IPS-15b (cell line): Measurements from ENCODE around the gene TIAM2.

ENCODE experiments used
- H3K27me3 ChIP-seq: one replicate; pipeline ENCODE4 v1.6.1; 2013; ENCODE audit warnings: low read length; ENCODE audit not compliant: control insufficient read depth, insufficient read depth
- H3K36me3 ChIP-seq: one replicate; pipeline ENCODE4 v1.6.1; 2013; ENCODE audit warnings: low read length; ENCODE audit not compliant: control insufficient read depth, insufficient read depth
- H3K4me1 ChIP-seq: one replicate; pipeline ENCODE4 v1.6.1; 2013; ENCODE audit warnings: mild to moderate bottlenecking, low read length; ENCODE audit not compliant: control insufficient read depth, insufficient read depth
- H3K4me3 ChIP-seq: one replicate; pipeline ENCODE4 v1.5.1; 2013; ENCODE audit warnings: low read depth, low read length
- H3K9ac ChIP-seq: one replicate; pipeline ENCODE4 v1.6.1; 2013; ENCODE audit warnings: low read depth, mild to moderate bottlenecking, low read length
- H3K9me3 ChIP-seq: one replicate; pipeline ENCODE4 v1.6.1; 2013; ENCODE audit warnings: mild to moderate bottlenecking, low read length; ENCODE audit not compliant: control insufficient read depth, insufficient read depth

TIAM2 gene

DNA sequence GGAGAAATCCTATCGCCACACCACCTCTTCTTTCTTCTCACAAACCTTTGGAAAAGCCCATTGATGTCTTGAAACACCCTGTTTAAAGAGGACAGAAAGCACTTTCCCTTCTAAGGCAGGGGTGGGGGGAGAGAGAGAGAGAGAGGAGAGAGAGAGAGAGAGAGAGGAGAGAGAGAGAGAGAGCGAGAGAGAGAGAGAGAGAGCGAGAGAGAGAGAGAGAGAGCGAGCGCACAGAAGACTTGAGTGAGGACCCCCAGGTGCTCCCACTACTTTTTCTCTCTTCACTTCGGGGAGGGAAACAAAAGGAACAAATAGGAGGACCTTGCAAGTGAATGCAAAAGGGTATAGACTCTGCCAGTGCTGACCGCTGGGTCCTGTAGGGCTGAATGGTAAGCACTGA is 52.4 kb downstream of the TIAM2 start:
- Histone ChIP-seq H3K36me3 (no peaks in the 10 kb centered on the region), H3K4me3 (no peak overlapping the region), H3K27me3 (no peaks in the 10 kb centered on the region), H3K4me1 (peaks cover 5% of the 10 kb centered on the region), H3K9ac (no peak overlapping the region), H3K9me3 (no peaks in the 10 kb centered on the region)

DNA sequence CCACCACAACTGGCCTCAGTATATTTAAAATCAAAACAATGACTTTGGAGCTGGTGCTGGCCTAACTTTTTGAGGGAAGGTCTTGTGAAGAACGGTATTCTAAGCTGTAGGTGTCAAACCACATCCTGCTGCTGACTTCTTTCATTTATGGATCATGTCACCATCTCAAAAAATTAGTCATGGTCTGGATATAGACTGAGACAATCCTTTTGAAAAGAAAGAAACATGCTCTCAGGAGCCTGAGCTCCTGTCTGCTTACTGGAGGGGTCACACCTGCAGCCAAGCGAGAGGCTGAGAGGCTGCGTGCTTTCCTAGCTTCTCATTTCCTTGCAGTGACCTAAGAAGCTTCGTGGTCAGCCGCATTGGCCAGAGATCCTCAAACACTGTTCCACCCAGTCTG is 55.2 kb downstream of the TIAM2 start:
- H3K4me1 ChIP-seq, result no peaks in the 10 kb centered on the region

DNA sequence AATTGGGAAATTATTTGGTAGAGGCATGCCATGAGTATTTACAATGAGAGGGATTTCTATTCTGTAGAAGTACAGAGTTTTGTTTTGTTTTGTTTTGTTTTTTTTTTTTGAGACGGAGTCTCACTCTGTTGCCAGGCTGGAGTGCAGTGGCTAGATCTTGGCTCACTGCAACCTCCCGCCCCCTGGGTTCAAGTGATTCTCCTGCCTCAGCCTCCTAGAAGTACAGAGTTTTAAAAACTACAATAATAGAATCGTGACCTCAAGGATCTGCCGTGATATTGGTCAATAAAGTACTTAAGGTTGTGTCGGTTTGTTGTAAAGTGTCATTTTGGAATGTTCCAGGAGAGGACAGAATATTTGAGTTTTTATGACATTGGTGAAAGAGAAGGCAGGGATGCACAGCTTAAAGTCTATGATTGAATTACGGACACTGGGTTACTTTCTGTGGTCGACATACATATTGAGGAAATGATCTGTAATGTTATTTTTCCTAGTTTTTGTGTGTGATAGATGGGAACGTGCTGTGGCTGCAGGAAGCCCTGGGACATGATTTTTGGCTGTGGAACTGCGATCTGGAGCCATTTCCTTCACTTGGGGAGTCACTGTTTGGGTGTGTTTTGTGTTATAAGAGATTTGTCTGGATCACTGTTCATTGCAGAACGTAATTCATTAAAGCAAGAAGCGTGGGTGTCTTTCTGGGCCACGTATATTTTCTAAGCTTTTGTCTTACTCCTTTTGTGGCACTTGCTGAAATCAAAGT is 59.6 kb downstream of the TIAM2 start:
- no peaks in the 10 kb centered on the region for H3K36me3 ChIP-seq
- H3K4me3 ChIP-seq, result no peak overlapping the region
- H3K9ac ChIP-seq, result no peak overlapping the region
- H3K9me3 ChIP-seq, result no peaks in the 10 kb centered on the region
- H3K4me1 ChIP-seq, result no peaks in the 10 kb centered on the region
- H3K27me3 ChIP-seq, result no peaks in the 10 kb centered on the region

More for the DNA sequence above, 55.2 kb downstream of the TIAM2 start:
- no peaks in the 10 kb centered on the region for H3K9me3 ChIP-seq
- H3K4me3 ChIP-seq, result no peak overlapping the region
- H3K9ac ChIP-seq, result no peak overlapping the region
- H3K27me3 ChIP-seq, result no peaks in the 10 kb centered on the region
- H3K36me3 ChIP-seq, result no peaks in the 10 kb centered on the region

DNA sequence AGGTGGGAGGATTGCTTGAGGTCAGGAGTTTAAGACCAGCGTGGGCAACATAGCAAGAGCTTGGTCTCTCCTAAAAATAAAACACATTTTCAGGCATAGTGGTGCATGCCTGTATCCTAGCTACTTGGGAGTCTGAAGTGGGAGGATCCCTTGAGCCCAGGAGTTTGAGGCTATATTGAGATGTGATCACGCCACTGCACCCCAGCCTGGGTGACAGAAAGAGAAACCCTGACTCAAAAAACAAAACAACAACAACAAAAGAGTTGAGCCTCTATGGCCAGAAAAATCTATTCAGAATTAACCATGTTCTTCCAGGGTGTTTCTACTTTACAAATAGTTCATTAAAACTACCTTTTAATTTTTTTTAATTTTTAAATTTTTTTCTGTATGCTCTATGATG is 60.6 kb downstream of the TIAM2 start:
- H3K9ac ChIP-seq, result no peak overlapping the region
- no peak overlapping the region for H3K4me3 ChIP-seq
- no peaks in the 10 kb centered on the region for H3K27me3 ChIP-seq
- H3K9me3 ChIP-seq, result no peaks in the 10 kb centered on the region
- H3K36me3 ChIP-seq, result no peaks in the 10 kb centered on the region
- H3K4me1 ChIP-seq, result no peaks in the 10 kb centered on the region

DNA sequence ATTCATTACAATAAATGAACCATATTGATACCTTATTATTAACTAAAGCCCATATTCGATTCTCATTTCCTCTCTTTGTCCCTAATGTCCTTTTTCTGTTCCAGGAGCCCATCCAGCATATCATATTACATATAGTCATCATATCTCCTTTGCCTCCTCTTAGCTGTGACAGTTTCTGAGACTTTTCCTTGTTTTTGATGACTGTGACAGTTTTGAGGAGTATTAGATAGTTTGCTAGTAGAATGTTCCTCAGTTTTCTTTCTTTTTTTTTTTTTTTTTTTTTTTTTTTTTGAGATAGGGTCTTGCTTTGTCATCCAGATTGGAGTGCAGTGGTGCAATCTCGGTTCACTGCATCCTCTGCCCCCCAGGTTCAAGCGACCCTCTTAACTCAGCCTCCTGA is 61.6 kb downstream of the TIAM2 start:
- Histone ChIP-seq H3K27me3 (no peaks in the 10 kb centered on the region), H3K9me3 (no peaks in the 10 kb centered on the region), H3K4me3 (no peak overlapping the region), H3K9ac (no peak overlapping the region), H3K36me3 (no peaks in the 10 kb centered on the region), H3K4me1 (no peaks in the 10 kb centered on the region)

DNA sequence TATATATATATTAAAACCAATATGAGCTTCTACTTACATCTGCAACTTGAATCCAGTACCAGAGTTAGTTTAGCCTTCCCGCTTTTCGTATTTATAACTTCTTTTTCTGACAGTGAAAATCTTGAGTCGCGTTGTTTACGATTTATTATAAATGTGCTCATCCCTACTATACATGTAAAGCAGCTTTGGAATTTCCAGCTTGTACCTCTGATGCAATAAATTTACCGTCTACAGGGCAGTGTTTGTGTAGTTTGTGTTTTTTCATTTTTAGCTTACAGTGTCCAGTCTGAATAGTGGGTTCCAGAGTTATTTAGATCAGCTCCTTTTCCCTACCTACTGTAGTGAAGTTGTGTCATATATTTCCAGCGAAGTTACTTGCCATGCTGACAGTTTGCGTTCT is 66.3 kb downstream of the TIAM2 start:
- Histone ChIP-seq H3K36me3 (no peaks in the 10 kb centered on the region), H3K4me1 (no peaks in the 10 kb centered on the region), H3K4me3 (no peak overlapping the region), H3K27me3 (no peaks in the 10 kb centered on the region), H3K9ac (no peak overlapping the region), H3K9me3 (no peaks in the 10 kb centered on the region)

DNA sequence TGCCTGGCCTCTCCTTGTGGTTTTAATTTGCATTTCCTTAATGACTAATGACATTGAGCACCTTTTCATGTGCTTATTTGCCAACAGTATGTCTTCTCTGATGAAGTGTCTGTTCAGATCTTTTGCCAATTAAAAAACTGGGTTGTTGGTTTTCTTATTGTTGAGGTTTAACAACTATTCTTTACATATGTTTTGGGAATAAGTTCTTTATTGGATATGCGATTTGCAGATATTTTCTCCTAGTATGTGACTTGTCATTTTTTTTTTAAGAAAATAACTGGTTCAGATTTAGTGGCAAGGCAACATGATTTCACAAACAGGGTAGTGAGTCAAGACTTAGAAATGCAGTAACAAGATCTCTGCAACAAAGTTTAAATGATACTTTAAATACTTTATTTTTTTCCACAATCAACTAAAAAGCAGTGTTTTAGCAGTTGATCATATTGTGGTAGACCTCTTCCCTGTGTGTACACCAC is 67.8 kb downstream of the TIAM2 start:
- no peaks in the 10 kb centered on the region for H3K4me1 ChIP-seq
- H3K4me3 ChIP-seq, result no peak overlapping the region
- no peaks in the 10 kb centered on the region for H3K36me3 ChIP-seq
- no peaks in the 10 kb centered on the region for H3K27me3 ChIP-seq
- H3K9ac ChIP-seq, result no peak overlapping the region
- no peaks in the 10 kb centered on the region for H3K9me3 ChIP-seq

DNA sequence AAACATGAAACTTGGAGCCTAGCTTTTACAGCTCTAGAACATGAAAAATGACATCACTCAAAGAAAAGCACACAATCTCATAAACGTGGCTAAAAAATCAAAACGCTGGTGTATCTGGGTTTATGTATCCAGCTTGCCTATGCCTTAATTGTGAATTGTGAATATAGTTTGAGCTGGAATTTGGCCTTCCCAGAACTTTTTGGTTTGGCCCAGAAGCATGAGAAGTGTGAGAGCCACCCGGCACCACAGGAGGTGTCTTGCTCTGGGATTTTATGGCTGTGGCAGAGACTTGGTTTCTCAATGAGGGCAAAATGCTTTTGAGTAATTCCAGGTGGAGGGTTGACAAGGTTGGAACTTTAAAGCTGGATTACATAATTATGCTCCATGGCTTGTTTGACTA is 69.2 kb downstream of the TIAM2 start:
- no peak overlapping the region for H3K9ac ChIP-seq
- H3K27me3 ChIP-seq, result no peaks in the 10 kb centered on the region
- no peaks in the 10 kb centered on the region for H3K9me3 ChIP-seq
- no peaks in the 10 kb centered on the region for H3K36me3 ChIP-seq
- no peaks in the 10 kb centered on the region for H3K4me1 ChIP-seq
- H3K4me3 ChIP-seq, result no peak overlapping the region

DNA sequence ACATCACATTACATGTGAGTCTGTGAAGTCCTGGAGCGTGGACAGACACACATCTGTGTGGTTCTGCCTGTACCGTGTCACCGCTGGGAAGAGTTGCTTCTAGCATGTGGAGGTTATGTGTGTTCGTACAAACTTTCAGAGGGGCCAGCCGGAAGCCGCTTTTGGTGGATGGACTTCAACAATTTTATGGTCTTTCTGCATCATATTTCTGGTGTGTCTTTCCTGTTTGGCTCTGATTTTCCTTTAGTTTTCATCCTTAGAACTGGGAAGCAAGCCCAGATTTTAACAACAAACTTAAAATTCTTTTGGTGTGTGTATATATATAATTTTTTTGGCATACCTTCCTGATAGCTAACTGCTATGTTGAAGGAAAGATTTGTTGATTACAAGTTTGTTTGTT is 71.2 kb downstream of the TIAM2 start:
- Histone ChIP-seq H3K36me3 (no peaks in the 10 kb centered on the region), H3K9me3 (no peaks in the 10 kb centered on the region), H3K27me3 (no peaks in the 10 kb centered on the region), H3K9ac (no peak overlapping the region), H3K4me3 (no peak overlapping the region), H3K4me1 (no peaks in the 10 kb centered on the region)

DNA sequence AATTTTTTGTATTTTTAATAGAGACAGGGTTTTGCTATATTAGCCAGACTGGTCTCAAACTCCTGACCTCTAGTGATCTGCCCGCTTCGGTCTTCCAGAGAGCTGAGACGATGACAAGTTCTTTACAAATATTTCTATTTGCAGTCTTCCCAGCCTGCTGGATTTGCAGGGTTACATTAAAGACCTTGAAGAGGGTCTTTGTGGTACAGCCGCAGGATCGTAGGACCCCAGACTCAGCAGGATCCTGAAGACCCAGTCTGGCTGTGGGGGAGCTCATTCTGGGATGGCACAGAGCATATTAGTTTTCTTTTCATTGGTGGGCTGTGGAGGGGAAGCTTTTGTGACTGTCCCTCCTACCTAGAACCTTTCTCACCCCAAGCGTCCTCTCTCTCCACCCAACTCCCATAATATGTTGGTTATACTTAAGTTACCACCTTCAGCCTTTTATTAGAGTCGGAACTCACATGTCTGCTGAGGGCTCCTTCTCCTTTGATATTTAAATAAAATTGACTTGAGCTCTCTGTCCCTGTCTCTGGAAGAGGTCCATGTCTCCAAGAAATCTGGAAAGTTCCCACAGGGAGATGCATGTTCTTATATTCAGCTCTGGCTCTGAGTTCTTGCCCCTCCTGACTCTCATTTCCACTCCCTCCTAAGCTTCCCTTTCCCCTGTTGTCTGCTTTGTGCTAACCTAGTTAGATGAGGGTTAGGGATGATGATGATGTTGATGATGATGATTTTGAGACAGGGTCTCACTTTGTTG is 72.0 kb downstream of the TIAM2 start:
- H3K36me3 ChIP-seq, result no peaks in the 10 kb centered on the region
- H3K4me1 ChIP-seq, result no peaks in the 10 kb centered on the region
- H3K9ac ChIP-seq, result no peak overlapping the region
- no peaks in the 10 kb centered on the region for H3K9me3 ChIP-seq
- no peak overlapping the region for H3K4me3 ChIP-seq
- no peaks in the 10 kb centered on the region for H3K27me3 ChIP-seq

DNA sequence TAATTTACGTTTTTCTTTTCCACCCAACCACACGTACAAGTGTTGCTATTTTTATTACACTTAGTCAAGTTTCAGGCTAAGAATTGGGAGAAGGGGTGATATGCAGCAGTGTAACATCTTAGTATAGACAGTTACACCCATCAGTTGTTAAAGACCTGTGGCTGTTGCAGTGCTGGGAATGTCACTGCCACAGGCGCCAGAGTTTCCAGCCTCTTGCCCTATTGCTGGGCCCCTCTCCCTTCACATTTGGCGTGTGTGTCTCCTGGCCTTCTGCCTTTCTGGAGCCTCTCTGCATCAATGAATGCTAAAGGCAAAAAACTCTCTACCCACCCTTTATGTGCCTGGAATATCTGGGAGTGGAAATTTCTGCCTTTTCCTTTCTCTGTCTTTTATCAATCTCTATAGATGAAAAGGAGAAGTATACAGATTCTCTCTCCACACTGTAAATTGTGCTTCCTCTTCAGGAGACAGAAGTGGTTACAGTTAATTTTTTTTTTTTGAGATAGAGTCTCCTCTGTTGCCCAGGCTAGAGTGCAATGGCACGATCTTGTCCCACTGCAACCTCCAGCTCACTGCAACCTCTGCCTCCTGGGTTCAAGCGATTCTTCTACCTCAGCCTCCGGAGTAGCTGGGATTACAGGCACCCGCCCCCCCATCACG is 73.0 kb downstream of the TIAM2 start:
- Histone ChIP-seq H3K27me3 (no peaks in the 10 kb centered on the region), H3K9me3 (no peaks in the 10 kb centered on the region), H3K9ac (no peak overlapping the region), H3K36me3 (no peaks in the 10 kb centered on the region), H3K4me1 (no peaks in the 10 kb centered on the region), H3K4me3 (no peak overlapping the region)

DNA sequence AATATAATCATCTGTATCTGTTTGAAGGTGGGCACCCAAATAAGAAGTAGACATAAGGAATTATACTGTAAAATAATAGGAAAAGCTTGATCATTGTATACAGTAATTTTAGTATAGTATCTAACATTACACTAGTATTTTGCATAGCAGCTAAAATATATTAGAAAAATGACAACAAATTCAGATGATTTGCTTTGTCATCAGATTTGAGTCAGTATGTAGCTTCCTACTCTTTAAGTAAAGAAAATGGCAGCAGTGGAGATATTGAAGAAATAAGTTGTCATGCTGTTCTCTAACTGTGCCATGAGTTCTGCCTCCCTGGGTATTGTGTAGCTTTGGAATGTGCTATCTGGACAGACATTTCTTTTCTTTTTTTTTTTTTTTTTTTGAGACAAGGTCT is 74.4 kb downstream of the TIAM2 start:
- Histone ChIP-seq H3K27me3 (no peaks in the 10 kb centered on the region), H3K36me3 (no peaks in the 10 kb centered on the region), H3K9ac (no peak overlapping the region), H3K4me1 (no peaks in the 10 kb centered on the region), H3K9me3 (no peaks in the 10 kb centered on the region), H3K4me3 (no peak overlapping the region)
